HG02885 (cell line): ENCODE results near the gene FAM78A.

ENCODE experiments used
- ATAC-seq: cut with Tn5 transposase; IDR thresholded peaks from one replicate; pipeline ENCODE4 v1.9.1; 2021; ENCODE audit warnings: mild to moderate bottlenecking; ENCODE audit not compliant: unreplicated experiment, poor library complexity

Gene FAM78A

GRCh38 chr9:131276094-131276888 is at the start of gene FAM78A:
Gene FAM78A, minus strand, starts transcription at chr9:131276510. Its CDS starts 331 bp downstream, at chr9:131276179.
- no peak for ATAC-seq

- ATAC-seq = no peak
These were observed 48.7 kb upstream of the FAM78A start for GRCh38 chr9:131324736-131325679.

GRCh38 chr9:131323629-131324028 is 47.3 kb upstream of the FAM78A start:
- no peak for ATAC-seq

GRCh38 chr9:131320031-131320685 is 43.8 kb upstream of the FAM78A start:
- no peak for ATAC-seq

- no peak for ATAC-seq
These were observed 43.2 kb upstream of the FAM78A start for GRCh38 chr9:131319486-131319885.

GRCh38 chr9:131318231-131319085 is 42.1 kb upstream of the FAM78A start:
- ATAC-seq = no peak

- ATAC-seq = no peak
These were observed 36.8 kb upstream of the FAM78A start for GRCh38 chr9:131312822-131313770.

- ATAC-seq = no peak
These were observed 35.9 kb upstream of the FAM78A start for GRCh38 chr9:131312246-131312645.

- no peak for ATAC-seq
These were observed 34.7 kb upstream of the FAM78A start for GRCh38 chr9:131310833-131311554.

- ATAC-seq = no peak
These were observed 33.4 kb upstream of the FAM78A start for GRCh38 chr9:131309530-131310276.

GRCh38 chr9:131308906-131309529 is 32.7 kb upstream of the FAM78A start:
- ATAC-seq = no peak

- ATAC-seq = no peak
These were observed 32.1 kb upstream of the FAM78A start for GRCh38 chr9:131308452-131308851.

GRCh38 chr9:131307974-131308373 is 31.7 kb upstream of the FAM78A start:
- ATAC-seq = no peak

- ATAC-seq = no peak
These were observed 30.2 kb upstream of the FAM78A start for GRCh38 chr9:131306397-131307004.

GRCh38 chr9:131304676-131305355 is 28.5 kb upstream of the FAM78A start:
- ATAC-seq = no peak
